M059J (cell line): ENCODE data around the gene TFCP2. TPM values are rescaled to one million over a fixed set of nuclear protein-coding genes. Genes with fewer than 3 reads are reported as not detected.
A peak's percentile ranks its signal among the peaks of the same experiment; 100 is the strongest.

Experiments used
- DNase-seq: peaks from one replicate; pipeline ENCODE4 v3.0.0-alpha.2; 2012; ENCODE audit warnings: low read depth
- total RNA-seq: library from RNA; depleted of rRNA; stranded (reverse); fragments of >200 nt; shearing (Covaris generic); gene quantifications from 2 replicates; pipeline ENCODE4 v1.2.3, GENCODE V29; 2014

The TFCP2 gene
- total RNA-seq, 1 experiment from 2014 or later, result 6.8 TPM

- DNase-seq, result no peak
Observed at GRCh38 chr12:51197736-51198567, 25.0 kb upstream of the TFCP2 start.

GRCh38 chr12:51196547-51196946, 23.6 kb upstream of the TFCP2 start:
- no peak for DNase-seq

- no peak for DNase-seq
Observed at GRCh38 chr12:51195841-51196240, 22.9 kb upstream of the TFCP2 start.

- no peak for DNase-seq
Observed at GRCh38 chr12:51192284-51192671, 19.3 kb upstream of the TFCP2 start.

- no peak for DNase-seq
Observed at GRCh38 chr12:51191516-51192283, 18.8 kb upstream of the TFCP2 start.

GRCh38 chr12:51190820-51191219, 17.9 kb upstream of the TFCP2 start:
- peak; percentile 10 for DNase-seq

GRCh38 chr12:51189790-51190355, 16.9 kb upstream of the TFCP2 start:
- no peak for DNase-seq

GRCh38 chr12:51188359-51189051, 15.6 kb upstream of the TFCP2 start:
- DNase-seq, result no peak

GRCh38 chr12:51187370-51187987, 14.5 kb upstream of the TFCP2 start:
- no peak for DNase-seq

GRCh38 chr12:51186465-51187085, 13.6 kb upstream of the TFCP2 start:
- no peak for DNase-seq

- no peak for DNase-seq
Observed at GRCh38 chr12:51185171-51185717, 12.3 kb upstream of the TFCP2 start.

GRCh38 chr12:51183816-51184215, 10.9 kb upstream of the TFCP2 start:
- DNase-seq, result peak; percentile 37

GRCh38 chr12:51183349-51183748, 10.4 kb upstream of the TFCP2 start:
- no peak for DNase-seq

- DNase-seq, result no peak
Observed at GRCh38 chr12:51181558-51181957, 8.6 kb upstream of the TFCP2 start.

- no peak for DNase-seq
Observed at GRCh38 chr12:51177897-51178296, 5.0 kb upstream of the TFCP2 start.

GRCh38 chr12:51174501-51174900, 1.6 kb upstream of the TFCP2 start:
- DNase-seq, result no peak

- DNase-seq, result peak; percentile 39
Observed at GRCh38 chr12:51171884-51172514, 936 bp downstream of the TFCP2 start.

GRCh38 chr12:51163795-51164194, 9.1 kb downstream of the TFCP2 start:
- DNase-seq, result no peak

GRCh38 chr12:51162217-51162616, 10.7 kb downstream of the TFCP2 start:
- no peak for DNase-seq

GRCh38 chr12:51160814-51161459, 12.0 kb downstream of the TFCP2 start:
- no peak for DNase-seq
